Sciatic nerve (tissue), 2 donors: Measurements from ENCODE around the gene KMT2C. TPM values are rescaled to one million over a fixed set of nuclear protein-coding genes. Genes with fewer than 3 reads are reported as not detected.
"Not testable (repeated sequence)": the region's sequence is repeated elsewhere in the genome, so short reads cannot be mapped to it uniquely, and the experiment has no call there.

Experiments
- ATAC-seq: fragments of 200-7000 bp; cut with Tn5 transposase; one replicate; pipeline ENCODE4 v1.9.1; 2020; ENCODE audit warnings: mild to moderate bottlenecking, moderate library complexity
- DNase-seq: peaks from one replicate; pipeline ENCODE4 v3.0.0-alpha.2; 2020; ENCODE audit warnings: low spot score
- intact Hi-C: fragments of 100-400 bp; cut with DNase I; formaldehyde crosslinking; loops from one replicate; pipeline ENCODE4 v1.14.2; 2022
- total RNA-seq: library from RNA; stranded (reverse); fragmentation: NEBNext Ultra II Directional; extraction: Animal tissue kit (Norgen Biotek cat#: 25700); gene quantifications from one replicate; pipeline ENCODE4 v1.2.1, GENCODE V29; 2021
- donor health status: DM: no; HTN: no; CAD: no.
- donor health status: DM: no; HTN: no; CAD: no.

Gene KMT2C
- 140 TPM for total RNA-seq

DNA sequence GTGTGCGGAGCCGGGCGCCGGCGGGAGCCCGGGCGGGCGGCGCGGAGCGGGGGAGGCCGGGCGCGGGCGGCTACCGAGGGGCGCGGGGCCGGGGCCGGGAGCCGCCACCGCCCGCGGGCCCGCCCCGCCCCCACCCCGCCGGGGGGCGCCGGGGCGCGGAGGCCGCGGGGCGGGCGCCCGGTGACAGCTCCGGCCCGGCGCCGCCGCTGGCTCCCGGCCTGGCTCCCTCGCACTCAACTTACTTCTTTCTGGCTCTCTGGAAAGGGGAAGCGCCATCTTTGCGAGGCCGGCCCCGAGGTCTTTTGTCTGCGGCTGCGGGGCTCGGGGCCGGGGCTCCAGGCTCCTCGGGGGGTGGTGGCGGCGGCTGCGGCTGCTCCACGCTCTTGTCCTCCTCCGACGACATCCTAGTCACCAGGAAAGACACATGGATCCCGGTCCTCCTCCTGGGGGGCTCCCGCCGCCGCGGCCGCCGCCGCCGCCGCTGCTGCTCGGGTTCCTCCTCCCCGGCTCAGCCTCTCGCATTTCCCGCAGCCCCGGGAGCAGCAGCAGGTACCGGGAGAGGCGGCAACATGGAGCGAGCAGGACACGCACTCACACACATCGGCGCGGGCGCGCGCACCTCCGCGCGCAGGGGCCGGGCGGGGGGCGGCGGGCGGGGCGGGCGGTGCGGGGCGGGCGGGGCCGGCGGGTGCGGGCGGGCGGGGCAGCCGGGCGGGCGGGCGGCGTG lies at the start of gene KMT2C:
KMT2C (minus strand) TSS at position 620 of the 727 bp plus-strand sequence; CDS start at position 403, 217 bp downstream.
- intact Hi-C loops = no loop called here
- DNase-seq = peak; percentile 78
- peak; percentile 55 for ATAC-seq

DNA sequence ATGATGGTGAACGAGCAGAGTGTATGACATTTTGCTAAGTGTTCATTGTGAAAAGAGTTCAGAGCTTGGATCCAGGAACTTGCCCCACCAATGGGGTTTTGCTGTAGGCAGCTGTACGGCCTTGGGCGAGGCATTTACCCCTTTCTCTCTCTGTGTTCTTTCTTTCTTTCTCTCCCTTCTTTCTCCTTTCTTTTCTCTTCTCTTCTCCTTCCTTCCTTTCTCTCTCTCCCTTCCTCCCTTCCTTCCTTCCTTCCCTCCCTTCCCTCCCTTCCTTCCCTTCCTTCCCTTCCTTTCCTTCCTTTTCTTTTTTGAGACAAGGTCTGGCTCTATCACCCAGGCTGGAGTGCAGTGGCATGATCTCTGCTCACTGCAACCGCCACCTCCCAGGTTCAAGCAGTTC lies 45.3 kb upstream of the KMT2C start:
- ATAC-seq = no peak
- intact Hi-C loops = no loop called here

DNA sequence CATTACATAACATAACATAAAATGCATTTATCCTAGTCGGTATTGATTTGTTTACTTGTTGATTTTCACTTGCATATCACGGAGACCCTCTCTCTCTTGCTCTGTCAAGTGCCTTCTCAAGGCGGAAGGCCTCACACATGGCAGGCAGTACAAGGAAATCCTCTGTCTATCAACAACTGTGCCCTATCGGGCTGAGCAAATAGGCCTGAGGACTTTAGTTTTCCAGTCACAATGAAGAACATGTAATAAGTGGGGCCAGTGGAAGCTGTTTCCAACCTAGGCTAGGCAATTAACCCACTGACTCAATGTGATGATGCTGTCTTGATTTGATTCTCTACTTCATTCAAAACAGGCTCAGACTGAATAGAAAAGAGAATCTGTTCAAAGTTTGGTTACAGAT lies 44.9 kb upstream of the KMT2C start:
- no peak for DNase-seq
- no peak for ATAC-seq
- intact Hi-C loops = no loop called here

More for the DNA sequence above, 45.3 kb upstream of the KMT2C start:
- no peak for DNase-seq

DNA sequence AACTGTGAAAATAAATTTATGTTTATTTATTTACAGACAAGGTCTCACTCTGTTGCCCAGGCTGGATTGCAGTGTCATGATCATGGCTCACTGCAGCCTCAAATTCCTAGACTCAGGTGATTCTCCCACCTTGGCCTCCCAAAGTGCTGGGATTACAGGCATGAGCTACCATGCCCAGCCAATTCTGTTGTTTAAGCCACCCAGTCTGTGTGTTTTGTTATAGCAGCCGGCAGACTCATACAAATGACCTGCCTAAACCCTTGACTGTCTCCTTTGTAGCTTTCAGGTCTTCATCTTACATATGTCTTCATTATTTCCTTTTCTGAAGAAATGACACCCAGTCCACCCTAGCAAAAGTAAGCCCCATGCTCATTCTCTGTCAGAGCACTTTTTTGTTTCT lies 43.8 kb upstream of the KMT2C start:
- intact Hi-C loops = no loop called here
- no peak for DNase-seq
- no peak for ATAC-seq

DNA sequence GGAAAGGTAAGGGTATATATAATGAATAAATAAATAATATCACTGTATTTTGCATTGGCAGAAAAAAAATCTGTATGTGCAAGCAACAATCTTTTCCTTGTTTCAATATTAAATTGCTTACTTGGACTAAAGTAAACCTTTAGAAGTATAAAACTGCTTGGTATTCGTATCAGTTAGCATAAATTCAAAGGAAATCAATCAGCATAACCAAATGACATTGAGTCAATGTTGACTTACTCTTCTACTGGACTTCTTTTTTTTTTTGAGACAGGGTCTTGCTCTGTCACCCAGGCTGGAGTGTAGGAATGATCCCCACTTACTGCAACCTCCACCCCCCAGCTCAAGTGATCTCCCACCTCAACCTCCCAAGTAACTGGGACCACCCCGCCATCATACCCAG lies 42.3 kb upstream of the KMT2C start:
- no peak for ATAC-seq
- intact Hi-C loops = no loop called here
- DNase-seq = no peak

DNA sequence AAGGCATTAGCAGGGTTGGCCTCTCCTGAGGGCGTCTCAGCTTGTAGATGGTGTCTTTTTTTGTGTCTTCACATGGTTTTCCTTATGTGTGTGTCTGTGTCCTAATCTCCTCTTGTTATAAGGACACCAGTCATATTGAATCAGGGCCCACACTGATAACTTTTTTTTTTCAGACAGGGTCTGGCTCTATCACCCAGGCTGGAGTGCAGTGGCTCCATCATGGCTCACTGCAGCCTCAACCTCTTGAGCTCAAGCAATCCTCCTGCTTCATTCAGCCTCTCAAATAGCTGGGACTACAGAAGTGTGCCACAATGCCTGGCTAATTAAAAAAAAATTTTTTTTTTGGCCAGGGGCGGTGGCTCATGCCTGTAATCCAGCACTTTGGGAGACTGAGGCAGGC lies 41.3 kb upstream of the KMT2C start:
- no peak for DNase-seq
- no peak for ATAC-seq
- intact Hi-C loops = no loop called here

DNA sequence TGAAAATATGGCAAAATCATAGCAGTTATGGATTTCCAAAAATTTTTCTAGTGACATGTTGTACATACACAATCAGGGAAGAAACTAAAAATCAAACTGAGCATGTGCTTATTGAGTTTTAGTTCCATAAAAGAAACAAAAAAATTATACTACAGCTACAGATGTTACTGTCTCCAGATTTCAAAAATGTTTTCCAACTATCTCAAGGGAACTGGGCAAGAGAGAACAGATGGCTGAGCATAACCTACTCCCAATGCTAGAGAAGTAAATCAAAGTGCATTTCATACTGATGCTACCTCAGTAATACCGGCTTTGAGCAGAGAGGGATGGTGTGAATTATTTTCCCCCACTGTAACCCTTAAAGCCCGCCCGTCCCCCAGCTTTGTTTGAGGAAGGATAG lies 40.7 kb upstream of the KMT2C start:
- ATAC-seq (no peak), DNase-seq (no peak)
- intact Hi-C loops = no loop called here

DNA sequence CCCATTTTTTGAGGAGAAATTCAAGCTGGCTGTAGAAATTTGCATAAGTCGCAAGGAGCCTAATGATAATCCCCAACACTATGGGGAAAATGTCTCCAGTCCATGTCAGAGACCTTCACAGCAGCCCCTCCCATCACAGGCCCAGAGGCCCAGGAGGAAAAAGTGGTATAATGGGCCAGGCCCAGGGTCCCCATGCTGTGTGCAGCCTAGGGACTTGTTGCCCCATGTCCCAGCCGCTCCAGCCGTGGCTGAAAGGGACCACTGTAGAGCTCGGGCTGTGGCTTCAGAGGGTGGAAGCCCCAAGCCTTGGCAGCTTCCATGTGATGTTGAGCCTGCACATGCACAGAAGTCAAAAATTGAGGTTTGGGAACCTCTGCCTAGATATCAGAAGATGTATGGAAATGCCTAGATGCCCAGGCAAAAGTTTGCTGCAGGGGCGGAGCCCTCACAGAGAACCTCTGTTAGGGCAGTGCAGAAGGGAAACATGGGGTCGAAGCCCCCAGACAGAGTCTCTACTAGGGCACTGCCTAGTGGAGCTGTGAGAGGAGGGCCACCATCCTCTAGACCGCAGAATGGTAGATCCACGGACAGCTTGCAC lies 35.3 kb upstream of the KMT2C start:
- ATAC-seq, DNase-seq, intact Hi-C loops: not testable (repeated sequence)

DNA sequence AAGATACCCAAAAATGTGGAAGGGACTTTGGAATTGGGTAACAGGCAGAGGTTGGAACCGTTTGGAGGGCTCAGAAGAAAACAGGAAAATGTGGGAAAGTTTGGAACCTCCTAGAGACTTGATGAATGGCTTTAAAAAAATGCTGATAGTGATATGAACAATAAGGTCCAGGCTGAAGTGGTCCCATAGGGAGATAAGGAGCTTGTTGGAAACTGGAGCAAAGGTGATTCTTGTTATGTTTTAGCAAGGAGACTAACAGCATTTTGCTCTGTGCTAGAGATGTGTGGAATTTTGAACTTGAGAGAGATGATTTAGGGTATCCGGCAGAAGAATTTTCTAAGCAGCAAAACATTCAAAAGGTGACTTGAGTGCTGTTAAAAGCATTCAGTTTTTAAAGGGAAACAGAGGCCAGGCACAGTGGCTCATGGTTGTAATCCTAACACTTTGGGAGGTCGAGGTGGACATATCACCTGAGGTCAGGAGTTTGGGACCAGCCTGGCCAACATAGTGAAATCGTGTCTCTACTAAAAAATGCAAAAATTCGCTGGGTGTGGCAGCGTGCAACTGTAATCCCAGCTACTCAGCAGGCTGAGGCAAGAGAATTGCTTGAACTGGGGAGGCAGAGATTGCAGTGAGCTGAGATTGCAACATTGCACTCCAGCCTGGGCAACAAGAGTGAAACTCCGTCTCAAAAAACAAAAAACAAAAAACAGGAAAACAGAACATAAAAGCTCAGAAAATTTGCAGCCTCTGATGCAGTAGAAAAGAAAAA lies 34.6 kb upstream of the KMT2C start:
- ATAC-seq, intact Hi-C loops, DNase-seq: not testable (repeated sequence)

DNA sequence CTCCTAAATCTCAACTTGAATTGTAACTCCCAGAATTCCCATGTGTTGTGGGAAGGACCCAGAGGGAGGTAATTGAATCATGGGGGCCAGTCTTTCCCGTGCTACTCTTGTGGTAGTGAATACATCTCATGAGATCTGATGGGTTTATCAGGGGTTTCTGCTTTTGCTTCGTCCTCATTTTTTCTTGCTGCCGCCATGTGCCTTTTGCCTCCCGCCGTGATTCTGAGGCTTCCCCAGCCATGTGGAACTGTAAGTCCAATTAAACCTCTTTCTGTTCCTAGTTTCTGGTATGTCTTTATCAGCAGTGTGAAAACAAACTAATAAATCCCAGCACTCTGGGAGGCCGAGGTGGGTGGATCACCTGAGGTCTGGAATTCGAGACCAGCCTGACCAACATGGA lies 33.8 kb upstream of the KMT2C start:
- DNase-seq, intact Hi-C loops, ATAC-seq: not testable (repeated sequence)

DNA sequence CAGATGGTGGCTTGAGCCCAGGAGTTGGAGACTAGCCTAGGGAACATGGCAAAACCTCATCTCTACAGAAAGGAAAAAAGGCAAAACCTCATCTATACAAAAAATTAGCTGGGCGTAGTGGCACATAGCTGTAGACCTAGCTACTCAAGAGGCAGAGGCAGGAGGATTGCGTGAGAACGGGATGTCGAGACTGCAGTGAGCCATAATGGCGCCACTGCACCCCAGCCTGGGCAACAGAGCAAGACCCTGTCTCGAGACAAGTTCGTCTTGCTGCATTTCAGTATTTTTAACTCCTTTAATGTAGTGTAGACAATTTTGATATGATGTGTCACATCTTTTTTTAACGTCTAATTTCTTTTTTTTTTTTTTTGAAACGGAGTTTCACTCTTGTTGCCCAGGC lies 31.4 kb upstream of the KMT2C start:
- DNase-seq (no peak), ATAC-seq (no peak)
- intact Hi-C loops = no loop called here

DNA sequence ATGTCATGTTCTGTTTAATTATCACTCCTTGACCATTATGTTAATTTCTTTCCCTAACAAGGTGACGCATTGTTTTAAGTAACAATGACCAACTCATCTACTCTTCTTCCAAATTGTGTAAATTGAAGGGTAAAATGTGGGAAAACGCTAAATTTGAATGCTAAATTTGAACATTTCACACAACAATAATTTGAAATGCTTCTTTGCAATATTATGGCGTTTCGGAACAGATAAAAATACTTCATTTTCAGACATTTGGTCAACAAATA lies 29.2 kb upstream of the KMT2C start:
- no peak for DNase-seq
- ATAC-seq = no peak
- intact Hi-C loops = no loop called here

DNA sequence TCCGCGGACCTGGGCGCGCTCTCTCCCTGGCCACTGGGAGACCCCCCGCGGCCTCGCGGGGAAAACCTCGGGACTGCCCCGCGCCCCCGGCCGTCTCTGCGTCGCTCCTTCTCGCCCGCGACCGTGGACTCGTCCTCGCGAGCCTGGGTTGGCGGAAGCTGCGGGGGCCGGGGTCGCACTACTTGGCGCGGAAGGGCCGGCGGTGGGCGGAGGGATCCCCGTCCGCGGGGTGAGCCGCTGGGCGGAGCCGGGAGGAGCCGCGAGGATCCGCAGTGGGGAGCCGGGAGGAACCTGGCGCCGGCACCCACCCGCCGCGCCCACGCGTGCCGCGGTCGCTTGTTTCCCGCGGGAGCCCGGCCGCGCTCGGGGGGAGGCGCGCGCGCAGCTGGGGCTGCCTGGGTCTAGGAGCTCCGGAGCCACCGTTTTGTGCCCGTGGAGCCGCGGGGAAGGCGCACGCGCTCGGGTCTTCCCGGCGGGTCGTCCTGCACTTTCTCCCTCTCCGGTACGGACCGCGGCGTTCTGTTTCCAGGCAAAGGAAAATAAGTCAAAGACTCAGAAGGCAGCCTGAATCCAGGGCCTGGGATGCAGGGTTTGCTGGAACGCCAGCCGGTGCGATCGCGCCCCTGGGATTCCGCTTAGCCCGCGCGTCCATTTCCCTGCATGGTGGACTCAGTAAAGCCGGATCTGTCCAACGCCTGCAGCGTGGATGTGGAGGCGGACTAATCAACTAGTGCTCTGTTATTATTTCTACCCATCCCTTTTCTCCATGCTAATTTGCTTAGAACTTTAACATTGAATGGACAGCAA lies 28.7 kb upstream of the KMT2C start:
- intact Hi-C loops = no loop called here

DNA sequence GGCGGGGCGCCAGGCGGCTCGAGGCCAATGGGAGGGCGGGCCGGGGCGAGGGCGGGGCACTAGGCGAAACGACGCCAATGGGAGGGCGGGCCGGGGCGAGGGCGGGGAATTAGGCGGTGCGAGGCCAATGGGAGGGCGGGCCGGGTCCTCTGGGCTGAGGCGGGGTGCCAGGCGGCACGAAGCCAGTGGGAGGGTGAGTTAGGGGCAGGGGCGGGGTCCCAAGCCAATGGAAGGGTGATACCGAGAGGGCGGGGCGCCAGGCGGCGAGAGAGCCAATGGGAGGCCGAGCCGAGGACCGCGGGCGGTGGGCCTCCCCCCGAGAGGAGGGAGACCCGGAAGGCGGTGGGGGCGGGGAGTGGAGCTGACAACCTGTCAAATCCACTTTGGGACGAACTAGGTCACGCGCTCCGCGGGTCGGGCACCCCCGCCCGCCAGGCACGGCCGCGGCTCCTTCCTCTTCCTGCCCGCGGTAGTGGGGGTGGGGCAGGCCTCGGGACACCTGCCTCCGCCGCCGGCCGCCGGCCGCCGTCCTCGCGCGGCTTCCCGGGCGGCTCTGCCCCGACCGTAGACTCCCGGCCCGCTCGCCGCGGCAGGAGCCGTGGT lies 28.0 kb upstream of the KMT2C start:
- ATAC-seq = peak; percentile 99
- intact Hi-C loops = no loop called here
- DNase-seq = peak; percentile 100

More for the DNA sequence above, 28.7 kb upstream of the KMT2C start:
- ATAC-seq (peak; percentile 12), DNase-seq (peak; percentile 88)

DNA sequence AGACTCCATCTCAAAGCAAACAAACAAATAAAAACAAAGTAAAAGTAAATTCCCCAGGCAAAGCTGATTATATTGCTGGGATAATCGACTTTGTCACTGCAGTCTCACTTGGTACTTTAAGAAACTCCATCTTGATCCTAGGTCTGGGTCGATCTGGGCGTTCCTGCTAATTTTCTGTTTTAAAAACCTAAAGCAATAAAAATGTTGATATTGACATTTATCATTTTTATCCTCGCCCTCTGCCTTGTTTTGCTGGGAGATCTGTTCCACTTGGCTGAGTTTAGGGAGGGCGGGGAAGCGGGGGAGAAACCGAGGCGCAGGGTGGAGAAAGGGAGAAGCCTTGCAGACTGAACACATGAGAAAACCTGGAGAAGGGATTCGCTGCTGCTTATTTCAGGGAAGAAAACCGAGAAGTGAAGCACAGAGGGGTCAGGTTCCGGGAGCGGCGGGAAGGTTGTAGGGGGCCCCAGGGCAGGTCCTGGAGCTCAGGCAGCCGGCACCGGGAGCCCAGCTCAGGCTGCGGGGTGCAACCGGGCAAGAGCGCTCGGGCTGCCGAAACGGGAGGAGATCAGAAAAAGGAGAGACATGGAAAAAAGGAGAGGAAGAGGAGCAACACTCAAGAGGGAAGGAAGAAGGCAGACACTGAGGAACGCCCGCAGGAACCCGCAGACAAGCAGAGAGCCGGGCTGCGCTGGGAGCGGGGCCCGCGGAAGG lies 27.3 kb upstream of the KMT2C start:
- peak; percentile 20 for ATAC-seq
- intact Hi-C loops = no loop called here
- no peak for DNase-seq

DNA sequence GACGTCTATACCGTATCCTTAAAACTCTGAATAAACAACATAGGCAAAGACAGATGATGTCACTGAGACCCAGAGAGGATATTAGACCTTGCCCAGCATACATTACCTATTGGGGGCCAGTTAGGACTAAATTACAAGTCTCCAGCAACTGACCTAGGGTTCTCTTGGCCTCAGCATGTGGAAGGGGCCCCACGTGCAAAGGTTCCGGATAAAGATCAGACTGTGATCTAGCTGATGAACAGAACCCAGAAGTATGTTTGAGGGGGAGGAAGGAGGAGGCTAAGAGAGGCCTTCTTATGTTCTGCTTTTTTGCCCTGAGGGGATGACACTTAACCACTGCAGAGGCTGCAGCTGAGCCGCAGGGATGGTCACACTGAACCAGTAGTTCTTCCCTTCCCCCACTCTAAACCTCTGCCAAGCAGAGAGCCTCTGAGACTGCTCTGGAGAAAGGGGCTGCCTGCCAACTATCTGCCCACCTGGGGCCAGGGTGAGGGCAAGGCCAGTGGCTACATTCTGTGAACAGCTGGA lies 24.0 kb upstream of the KMT2C start:
- DNase-seq = no peak
- intact Hi-C loops = no loop called here
- ATAC-seq = no peak

DNA sequence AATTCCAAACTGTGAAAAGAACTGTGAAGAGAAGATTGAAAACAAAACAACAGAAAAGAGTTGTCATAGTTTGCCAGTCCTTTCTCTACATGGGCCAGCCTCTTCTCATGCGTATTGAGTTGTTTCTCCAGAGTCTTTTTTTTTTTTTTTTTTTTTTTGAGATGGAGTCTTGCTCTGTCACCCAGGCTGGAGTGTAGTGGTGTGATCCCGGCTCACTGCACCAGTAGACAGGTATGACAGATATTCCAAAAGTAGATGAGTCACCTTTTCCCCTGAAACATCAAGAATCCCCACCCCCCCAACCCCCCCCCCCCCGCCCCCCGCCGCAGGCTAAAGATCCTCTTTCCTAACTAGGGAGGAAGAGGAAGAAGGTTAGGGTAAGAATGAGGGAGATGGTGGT lies 15.6 kb upstream of the KMT2C start:
- DNase-seq (no peak), ATAC-seq (no peak)
- intact Hi-C loops = no loop called here

DNA sequence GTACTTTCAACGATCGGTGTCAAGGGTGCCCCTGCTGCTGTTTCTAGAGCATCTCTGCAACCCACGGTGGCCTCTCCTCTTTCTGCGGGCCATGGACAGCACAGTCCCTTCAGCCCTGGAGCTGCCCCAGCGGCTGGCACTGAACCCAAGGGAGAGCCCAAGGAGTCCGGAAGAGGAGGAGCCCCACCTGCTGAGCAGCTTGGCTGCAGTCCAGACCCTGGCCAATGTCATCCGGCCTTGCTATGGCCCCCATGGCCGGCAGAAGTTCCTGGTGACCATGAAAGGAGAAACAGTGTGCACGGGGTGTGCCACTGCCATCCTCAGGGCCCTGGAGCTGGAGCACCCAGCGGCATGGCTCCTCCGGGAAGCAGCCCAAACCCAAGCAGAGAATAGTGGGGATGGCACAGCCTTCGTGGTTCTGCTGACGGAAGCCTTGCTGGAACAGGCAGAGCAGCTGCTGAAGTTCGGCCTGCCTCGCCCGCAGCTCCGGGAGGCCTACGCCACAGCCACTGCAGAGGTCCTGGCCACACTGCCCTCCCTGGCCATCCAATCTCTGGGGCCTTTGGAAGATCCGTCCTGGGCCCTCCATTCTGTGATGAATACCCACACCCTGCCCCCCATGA lies 9.7 kb upstream of the KMT2C start:
- peak; percentile 26 for ATAC-seq
- DNase-seq, intact Hi-C loops: not testable (repeated sequence)
